GM23338 (cell line): ENCODE data around the gene RAP1A.

ENCODE experiments used
- CTCF ChIP-seq, 2 experiments: fragments of 200-600 bp in 1 of 2; sonication (generic) in 1 of 2; conservative IDR thresholded peaks; 2 replicates each; pipeline versions ENCODE4 v1.5.1 to v1.6.1; 2016 to 2017; ENCODE audit warnings: antibody characterized with exemption in 2 of 2, low read depth in 2 of 2, mild to moderate bottlenecking in 2 of 2, moderate library complexity in 1 of 2
- EZH2 ChIP-seq: fragments of 200-600 bp; sonication (generic); IDR thresholded peaks from one replicate; pipeline ENCODE4 v1.8.0; 2017; ENCODE audit warnings: antibody characterized with exemption, mild to moderate bottlenecking, low read depth; ENCODE audit not compliant: unreplicated experiment
- EZH2phosphoT487 ChIP-seq: fragments of 200-600 bp; sonication (generic); IDR thresholded peaks from one replicate; pipeline ENCODE4 v1.8.1; 2018; ENCODE audit warnings: antibody characterized with exemption; ENCODE audit not compliant: unreplicated experiment

DNA sequence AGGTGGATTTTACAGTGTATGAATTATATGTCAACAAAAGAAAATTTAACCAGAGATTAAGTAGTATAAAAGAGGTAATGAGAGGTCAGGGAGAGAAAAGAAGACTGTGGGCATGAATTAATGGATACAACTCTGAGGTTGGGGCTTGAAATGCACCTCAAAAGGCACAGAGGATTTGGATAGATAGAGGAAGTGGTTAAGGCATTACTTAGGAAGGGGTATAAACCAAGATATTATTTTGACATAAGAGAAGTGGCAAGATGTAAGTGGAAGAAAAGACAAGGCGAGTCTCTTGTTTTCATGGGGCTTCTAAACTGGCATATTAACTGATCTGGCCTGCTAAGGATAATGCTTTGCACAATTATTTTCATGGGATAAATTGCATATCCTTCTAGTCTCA, 34.1 kb downstream of the RAP1A start:
- TF ChIP-seq EZH2phosphoT487 = no peak
- no peak for TF ChIP-seq CTCF (conservative IDR thresholded peaks at IDR 0.05; ENCODE audit: low read depth in 2 of 2)
- no peak for TF ChIP-seq EZH2
